ENCODE data around the gene CSMD2. TPM values are rescaled to one million over a fixed set of nuclear protein-coding genes. Genes with fewer than 3 reads are reported as not detected.

Gene CSMD2
- total and polyA plus RNA-seq, 2 donors from 2014 or later: 0.47 TPM; not detected in 1

DNA sequence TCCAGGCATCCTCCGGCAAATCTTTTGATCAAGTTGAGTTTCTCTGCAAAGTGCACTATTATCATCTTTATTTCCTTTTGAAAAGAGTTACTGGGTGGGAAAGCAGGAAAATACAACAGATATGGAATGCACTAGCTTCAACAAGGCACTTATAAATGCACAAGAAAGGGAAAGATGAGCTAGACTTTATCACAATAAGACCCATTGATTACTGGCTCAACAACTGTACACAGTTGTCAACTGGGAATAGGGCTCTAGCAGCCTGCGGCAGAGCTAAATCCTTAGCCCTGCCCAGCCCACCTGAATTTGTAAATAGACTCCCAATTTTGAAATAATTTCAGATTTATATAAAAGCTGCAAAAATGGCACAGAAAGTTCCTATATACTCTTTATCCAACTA lies 111.4 kb downstream of the CSMD2 start:
- no peaks in the 10 kb centered on the region for H3K4me1 ChIP-seq (ENCODE audit: control insufficient read depth in 2 of 3, insufficient read depth in 2 of 3, low read depth in 1 of 3, low read length in 3 of 3)
- no peaks in the 10 kb centered on the region for H3K27me3 ChIP-seq (ENCODE audit: control insufficient read depth, insufficient read depth, low read length)
- no peak overlapping the region for H3K9ac ChIP-seq (ENCODE audit: low read length in 3 of 3)
- TF ChIP-seq, protein P1, sequence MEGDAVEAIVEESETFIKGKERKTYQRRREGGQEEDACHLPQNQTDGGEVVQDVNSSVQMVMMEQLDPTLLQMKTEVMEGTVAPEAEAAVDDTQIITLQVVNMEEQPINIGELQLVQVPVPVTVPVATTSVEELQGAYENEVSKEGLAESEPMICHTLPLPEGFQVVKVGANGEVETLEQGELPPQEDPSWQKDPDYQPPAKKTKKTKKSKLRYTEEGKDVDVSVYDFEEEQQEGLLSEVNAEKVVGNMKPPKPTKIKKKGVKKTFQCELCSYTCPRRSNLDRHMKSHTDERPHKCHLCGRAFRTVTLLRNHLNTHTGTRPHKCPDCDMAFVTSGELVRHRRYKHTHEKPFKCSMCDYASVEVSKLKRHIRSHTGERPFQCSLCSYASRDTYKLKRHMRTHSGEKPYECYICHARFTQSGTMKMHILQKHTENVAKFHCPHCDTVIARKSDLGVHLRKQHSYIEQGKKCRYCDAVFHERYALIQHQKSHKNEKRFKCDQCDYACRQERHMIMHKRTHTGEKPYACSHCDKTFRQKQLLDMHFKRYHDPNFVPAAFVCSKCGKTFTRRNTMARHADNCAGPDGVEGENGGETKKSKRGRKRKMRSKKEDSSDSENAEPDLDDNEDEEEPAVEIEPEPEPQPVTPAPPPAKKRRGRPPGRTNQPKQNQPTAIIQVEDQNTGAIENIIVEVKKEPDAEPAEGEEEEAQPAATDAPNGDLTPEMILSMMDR (IDR thresholded peaks at IDR 0.05; ENCODE audit: borderline replicate concordance, extremely low read depth, insufficient read depth): no peak
- peaks cover 0 to 3% (median 0%) of the 10 kb centered on the region in 3 donors for H3K9me3 ChIP-seq (ENCODE audit: control insufficient read depth in 2 of 3, insufficient read depth in 1 of 3, low read length in 3 of 3)
- no peaks in the 10 kb centered on the region for H3K36me3 ChIP-seq (ENCODE audit: control insufficient read depth in 2 of 3, insufficient read depth in 3 of 3, low read length in 3 of 3)
- no peak overlapping the region for H3K27ac ChIP-seq (ENCODE audit: low read depth in 2 of 2, low read length in 2 of 2)
- DNase-seq: no peak
- H3K4me3 ChIP-seq (ENCODE audit: low read length in 3 of 3): no peak overlapping the region
- FAIRE-seq: no peak
- intact Hi-C loops (cut with DNase I): no loop called here

DNA sequence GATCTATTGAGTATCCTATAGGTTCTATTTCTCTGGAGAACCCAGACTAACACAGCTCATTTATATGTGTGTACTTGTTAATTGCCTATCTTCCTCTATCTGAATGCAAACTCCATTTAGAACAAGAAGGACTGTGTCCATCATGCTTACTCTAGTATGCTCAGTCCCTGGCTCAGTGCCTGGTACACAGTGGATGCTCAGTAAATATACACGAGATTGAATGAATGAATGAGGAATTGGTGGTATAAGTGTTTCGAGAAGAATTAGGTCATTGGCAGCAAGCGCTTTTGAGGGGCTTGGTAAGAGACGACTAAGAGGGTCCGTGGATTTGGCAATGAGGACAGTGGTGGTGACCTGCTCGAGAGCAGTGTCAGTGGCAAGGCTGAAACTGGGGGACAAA lies 112.5 kb downstream of the CSMD2 start:
- TF ChIP-seq, protein P1 (IDR thresholded peaks at IDR 0.05; ENCODE audit: borderline replicate concordance, extremely low read depth, insufficient read depth): no peak
- Histone ChIP-seq H3K27ac (ENCODE audit: low read depth in 2 of 2, low read length in 2 of 2) (no peak overlapping the region), H3K9me3 (ENCODE audit: control insufficient read depth in 2 of 3, insufficient read depth in 1 of 3, low read length in 3 of 3) (peaks cover 0 to 3% (median 0%) of the 10 kb centered on the region in 3 donors), H3K36me3 (ENCODE audit: control insufficient read depth in 2 of 3, insufficient read depth in 3 of 3, low read length in 3 of 3) (no peaks in the 10 kb centered on the region), H3K4me3 (ENCODE audit: low read length in 3 of 3) (no peak overlapping the region), H3K9ac (ENCODE audit: low read length in 3 of 3) (no peak overlapping the region), H3K4me1 (ENCODE audit: control insufficient read depth in 2 of 3, insufficient read depth in 2 of 3, low read depth in 1 of 3, low read length in 3 of 3) (no peaks in the 10 kb centered on the region), H3K27me3 (ENCODE audit: control insufficient read depth, insufficient read depth, low read length) (no peaks in the 10 kb centered on the region)
- FAIRE-seq: no peak
- DNase-seq: no peak
- intact Hi-C loops (cut with DNase I): no loop called here

DNA sequence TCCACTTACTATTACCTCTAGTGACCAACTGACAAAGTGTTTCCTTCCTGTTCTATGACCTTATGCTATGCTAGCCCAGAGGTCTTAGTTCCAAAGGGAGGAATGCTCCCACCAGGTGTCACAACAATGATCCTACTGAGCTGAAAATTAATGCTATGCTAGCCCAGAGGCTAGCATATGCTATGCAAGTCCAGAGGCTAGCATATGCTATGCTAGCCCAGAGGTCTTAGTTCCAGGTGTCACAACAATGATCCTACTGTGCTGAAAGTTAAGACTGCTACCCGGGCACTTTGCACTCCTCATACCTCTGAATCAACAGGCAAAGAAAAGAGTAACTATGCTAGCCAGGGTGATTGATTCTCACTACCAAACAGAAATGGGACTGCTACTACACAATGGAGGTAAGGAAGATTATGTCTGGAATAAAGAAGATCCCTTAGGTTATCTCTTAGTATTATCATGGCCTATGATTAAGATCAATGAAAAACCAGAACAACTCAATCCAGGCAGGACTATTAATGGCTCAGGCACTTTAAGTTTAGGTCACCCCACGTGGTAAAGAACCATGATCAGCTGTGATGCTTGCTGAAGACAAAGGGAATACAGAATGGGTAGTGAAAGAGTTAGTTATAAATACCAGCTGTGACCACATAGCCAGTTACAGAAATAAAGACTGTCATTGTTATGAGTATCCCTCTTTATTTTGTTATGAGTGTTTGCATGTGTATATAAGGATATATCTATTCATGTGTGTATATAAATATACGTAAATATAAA lies 114.1 kb downstream of the CSMD2 start:
- no peaks in the 10 kb centered on the region for H3K36me3 ChIP-seq (ENCODE audit: control insufficient read depth in 2 of 3, insufficient read depth in 3 of 3, low read length in 3 of 3)
- FAIRE-seq (no peak), DNase-seq (no peak)
- intact Hi-C loops (cut with DNase I): no loop called here
- H3K9me3 ChIP-seq (ENCODE audit: control insufficient read depth in 2 of 3, insufficient read depth in 1 of 3, low read length in 3 of 3): peaks cover 0 to 3% (median 0%) of the 10 kb centered on the region in 3 donors
- H3K4me1 ChIP-seq (ENCODE audit: control insufficient read depth in 2 of 3, insufficient read depth in 2 of 3, low read depth in 1 of 3, low read length in 3 of 3): no peaks in the 10 kb centered on the region
- no peak overlapping the region for H3K27ac ChIP-seq (ENCODE audit: low read depth in 2 of 2, low read length in 2 of 2)
- TF ChIP-seq, protein P1 (IDR thresholded peaks at IDR 0.05; ENCODE audit: borderline replicate concordance, extremely low read depth, insufficient read depth): no peak
- H3K9ac ChIP-seq (ENCODE audit: low read length in 3 of 3): no peak overlapping the region
- H3K4me3 ChIP-seq (ENCODE audit: low read length in 3 of 3): no peak overlapping the region
- no peaks in the 10 kb centered on the region for H3K27me3 ChIP-seq (ENCODE audit: control insufficient read depth, insufficient read depth, low read length)

All from kidney (tissue), 14 donors.